GM12864 (cell line): ENCODE results near the gene BAZ2B.

Experiments
- DNase-seq: peaks from one replicate; pipeline ENCODE4 v3.0.0-alpha.2; 2011; ENCODE audit warnings: low read depth
- H3K4me3 ChIP-seq: 2 replicates; pipeline ENCODE4 v1.5.1; 2011; ENCODE audit warnings: mild to moderate bottlenecking, low read depth, low read length, control low read depth
- TF ChIP-seq, protein P1 (sequence below): IDR thresholded peaks from 2 replicates; pipeline ENCODE4 v1.5.1; 2011; ENCODE audit warnings: low read depth, mild to moderate bottlenecking, moderate library complexity, low read length, control low read depth, inconsistent platforms; ENCODE audit errors: missing control alignments

BAZ2B gene

DNA sequence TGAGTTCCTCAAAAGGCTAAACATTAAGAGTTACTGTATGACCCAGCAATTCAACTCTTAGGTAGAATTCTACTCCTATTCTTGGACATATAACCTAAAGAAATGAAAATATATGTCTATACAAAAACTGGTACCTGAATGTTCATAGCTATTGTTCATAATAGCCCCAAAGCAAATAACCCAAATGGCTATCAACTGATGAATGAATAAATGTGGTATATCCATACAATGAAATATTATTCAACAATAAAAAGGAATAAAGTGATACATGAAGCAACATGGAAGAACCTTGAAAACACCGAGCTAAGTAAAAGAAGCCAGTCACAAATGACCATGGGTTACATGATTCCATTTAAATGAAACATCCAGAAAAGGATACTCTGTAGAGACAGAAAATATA is 114.6 kb downstream of the BAZ2B start:
- TF ChIP-seq, protein P1, sequence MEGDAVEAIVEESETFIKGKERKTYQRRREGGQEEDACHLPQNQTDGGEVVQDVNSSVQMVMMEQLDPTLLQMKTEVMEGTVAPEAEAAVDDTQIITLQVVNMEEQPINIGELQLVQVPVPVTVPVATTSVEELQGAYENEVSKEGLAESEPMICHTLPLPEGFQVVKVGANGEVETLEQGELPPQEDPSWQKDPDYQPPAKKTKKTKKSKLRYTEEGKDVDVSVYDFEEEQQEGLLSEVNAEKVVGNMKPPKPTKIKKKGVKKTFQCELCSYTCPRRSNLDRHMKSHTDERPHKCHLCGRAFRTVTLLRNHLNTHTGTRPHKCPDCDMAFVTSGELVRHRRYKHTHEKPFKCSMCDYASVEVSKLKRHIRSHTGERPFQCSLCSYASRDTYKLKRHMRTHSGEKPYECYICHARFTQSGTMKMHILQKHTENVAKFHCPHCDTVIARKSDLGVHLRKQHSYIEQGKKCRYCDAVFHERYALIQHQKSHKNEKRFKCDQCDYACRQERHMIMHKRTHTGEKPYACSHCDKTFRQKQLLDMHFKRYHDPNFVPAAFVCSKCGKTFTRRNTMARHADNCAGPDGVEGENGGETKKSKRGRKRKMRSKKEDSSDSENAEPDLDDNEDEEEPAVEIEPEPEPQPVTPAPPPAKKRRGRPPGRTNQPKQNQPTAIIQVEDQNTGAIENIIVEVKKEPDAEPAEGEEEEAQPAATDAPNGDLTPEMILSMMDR = no peak
- H3K4me3 ChIP-seq = no peak overlapping the region
- DNase-seq = no peak

DNA sequence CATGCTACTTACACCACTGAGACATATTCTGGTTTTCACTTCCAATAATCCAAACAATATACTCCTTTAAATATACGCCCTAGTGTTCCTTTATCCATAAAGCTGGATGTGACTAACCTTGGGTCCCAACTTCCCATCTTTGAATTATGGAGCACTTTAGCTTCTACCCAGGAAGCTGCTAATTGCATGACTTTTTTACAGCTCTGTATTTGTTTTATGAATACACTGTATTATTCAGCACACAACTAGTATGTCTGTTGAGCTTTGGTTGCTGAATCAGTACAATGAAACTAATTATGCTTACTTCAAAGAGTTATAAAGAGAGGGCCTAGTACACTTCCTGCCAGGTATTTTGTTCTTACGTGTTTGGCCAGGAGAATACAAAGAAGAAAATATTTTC is 118.5 kb downstream of the BAZ2B start:
- no peak overlapping the region for H3K4me3 ChIP-seq
- TF ChIP-seq, protein P1 = no peak
- DNase-seq = no peak

DNA sequence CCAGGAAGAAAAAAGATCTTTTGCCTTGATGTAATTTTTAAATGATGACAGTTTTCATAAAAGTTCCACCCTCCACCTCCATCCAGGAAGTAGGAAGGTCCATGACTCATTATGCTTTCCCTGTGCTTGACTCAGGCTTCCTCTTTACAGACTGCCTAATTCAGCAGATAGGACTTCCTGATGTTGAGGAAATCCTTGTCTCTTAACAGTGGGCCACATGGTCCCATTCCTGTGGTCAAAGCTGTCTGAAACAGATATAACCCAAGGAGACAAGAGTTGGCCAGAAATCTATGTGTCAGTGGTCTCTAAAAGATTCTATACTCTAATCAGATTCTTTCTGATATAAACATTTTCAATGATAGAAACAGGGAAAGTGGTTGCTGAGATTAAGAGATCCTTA is 119.1 kb downstream of the BAZ2B start:
- H3K4me3 ChIP-seq = no peak overlapping the region
- TF ChIP-seq, protein P1 = no peak
- no peak for DNase-seq

DNA sequence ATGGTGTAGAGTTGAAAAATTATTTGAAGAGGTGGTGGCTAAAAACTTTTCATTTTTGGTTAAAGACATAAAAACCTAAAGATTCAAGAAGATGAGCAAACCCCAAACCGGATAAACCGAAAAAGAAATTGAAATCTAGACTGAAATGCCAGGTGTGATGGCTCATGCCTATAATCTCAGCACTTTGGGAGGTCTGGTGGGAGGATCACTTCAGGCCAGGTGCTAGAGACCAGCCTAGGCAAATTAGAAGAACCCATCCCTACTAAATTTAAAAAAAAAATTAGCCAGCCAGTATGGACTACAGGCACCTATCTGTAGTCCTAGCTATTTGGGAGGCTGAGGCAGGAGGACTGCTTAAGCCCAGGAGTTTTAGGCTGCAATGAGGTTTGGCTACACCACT is 126.9 kb downstream of the BAZ2B start:
- H3K4me3 ChIP-seq = no peak overlapping the region
- TF ChIP-seq, protein P1 = no peak
- DNase-seq = no peak

DNA sequence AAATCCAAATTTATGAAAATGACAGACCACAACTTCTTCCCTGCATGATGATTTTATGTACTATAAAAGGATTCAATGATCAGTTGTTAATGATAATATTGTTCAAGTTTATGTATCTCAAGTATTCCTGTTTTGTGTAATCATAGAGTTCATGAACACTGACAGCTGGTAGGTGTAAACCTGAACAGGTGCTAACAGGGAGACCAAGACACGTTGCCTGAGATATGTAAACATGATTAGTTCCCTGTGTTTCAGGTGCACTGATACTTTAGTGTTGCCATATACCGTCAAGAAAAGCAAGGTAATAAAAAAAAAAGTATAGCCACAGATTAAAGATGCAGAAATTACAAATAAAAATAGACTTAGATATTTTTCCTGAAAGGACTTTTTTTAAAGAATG is 131.8 kb downstream of the BAZ2B start:
- no peak overlapping the region for H3K4me3 ChIP-seq

DNA sequence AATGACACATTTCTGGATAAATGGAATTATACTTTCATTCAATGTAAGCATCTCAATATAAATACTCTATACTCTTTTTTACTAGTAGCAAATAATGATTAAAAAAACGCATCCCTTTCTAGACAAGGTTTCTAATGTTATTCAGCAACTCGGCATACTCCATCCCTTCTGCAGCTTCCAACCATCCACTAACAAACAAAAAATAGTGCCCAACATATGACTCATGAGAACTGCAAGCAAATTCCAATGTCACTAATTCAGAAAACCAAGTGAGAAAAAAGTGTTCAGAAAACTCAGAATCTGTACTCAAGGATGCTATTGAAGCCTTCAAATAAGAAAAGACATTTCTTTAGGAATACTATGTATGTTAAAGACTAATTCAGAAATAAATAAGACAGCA is 140.0 kb downstream of the BAZ2B start:
- no peak for DNase-seq
- TF ChIP-seq, protein P1 = no peak
- H3K4me3 ChIP-seq = no peak overlapping the region

More for the DNA sequence above, 131.8 kb downstream of the BAZ2B start:
- no peak for DNase-seq
- TF ChIP-seq, protein P1 = no peak

DNA sequence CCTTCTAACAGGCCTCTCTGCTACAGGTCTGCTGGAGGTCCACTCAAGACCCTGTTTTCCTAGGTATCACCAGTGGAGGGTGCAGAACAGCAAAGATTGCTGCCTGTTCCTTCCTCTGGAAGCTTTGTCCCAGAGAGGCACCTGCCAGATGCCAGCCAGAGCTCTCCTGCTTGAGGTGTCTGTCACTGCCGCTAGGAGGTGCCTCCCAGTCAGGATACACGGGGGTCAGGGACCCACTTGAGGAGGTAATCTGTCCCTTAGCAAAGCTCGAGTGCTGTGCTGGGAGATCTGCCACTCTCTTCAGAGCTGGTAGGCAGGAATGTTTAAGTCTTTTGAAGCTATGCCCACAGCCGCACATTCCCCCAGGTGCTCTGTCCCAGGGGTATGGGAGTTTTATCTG is 140.6 kb downstream of the BAZ2B start:
- H3K4me3 ChIP-seq = no peak overlapping the region
- no peak for DNase-seq
- TF ChIP-seq, protein P1 = no peak
